DMS79 (cell line): ENCODE data around the gene SIX3.

Experiments used
- DNase-seq: peaks from one replicate; lab custom pipeline; 2025; lab: John Stamatoyannopoulos, UW

The SIX3 gene

GRCh38 chr2:44931198-44931780 lies 10.2 kb upstream of the SIX3 start:
- DNase-seq, result no peak

DNA sequence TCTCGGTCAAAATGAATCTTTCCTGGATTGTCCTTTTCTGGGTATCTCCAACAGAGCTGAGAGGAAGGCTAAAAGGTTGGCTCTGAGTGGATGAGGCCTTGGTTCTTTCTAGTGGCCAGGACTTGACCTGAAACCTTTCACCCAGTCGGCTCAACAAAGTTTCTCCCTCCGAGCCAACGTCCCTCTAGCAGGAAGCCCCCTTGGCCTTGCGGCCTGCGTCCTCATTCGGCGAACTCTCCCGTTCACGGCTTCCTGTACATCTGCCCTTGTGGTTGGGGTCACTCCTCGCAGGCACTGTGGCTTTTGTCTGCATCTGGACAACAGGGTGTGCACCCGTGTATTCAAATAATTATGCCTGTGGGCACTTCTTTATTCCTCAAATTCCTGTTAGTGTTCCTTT lies 9.4 kb upstream of the SIX3 start:
- DNase-seq, result no peak

- DNase-seq, result no peak
These were observed 8.7 kb upstream of the SIX3 start for GRCh38 chr2:44932564-44933392.

- DNase-seq, result no peak
These were observed 8.0 kb upstream of the SIX3 start for GRCh38 chr2:44933434-44933951.

DNA sequence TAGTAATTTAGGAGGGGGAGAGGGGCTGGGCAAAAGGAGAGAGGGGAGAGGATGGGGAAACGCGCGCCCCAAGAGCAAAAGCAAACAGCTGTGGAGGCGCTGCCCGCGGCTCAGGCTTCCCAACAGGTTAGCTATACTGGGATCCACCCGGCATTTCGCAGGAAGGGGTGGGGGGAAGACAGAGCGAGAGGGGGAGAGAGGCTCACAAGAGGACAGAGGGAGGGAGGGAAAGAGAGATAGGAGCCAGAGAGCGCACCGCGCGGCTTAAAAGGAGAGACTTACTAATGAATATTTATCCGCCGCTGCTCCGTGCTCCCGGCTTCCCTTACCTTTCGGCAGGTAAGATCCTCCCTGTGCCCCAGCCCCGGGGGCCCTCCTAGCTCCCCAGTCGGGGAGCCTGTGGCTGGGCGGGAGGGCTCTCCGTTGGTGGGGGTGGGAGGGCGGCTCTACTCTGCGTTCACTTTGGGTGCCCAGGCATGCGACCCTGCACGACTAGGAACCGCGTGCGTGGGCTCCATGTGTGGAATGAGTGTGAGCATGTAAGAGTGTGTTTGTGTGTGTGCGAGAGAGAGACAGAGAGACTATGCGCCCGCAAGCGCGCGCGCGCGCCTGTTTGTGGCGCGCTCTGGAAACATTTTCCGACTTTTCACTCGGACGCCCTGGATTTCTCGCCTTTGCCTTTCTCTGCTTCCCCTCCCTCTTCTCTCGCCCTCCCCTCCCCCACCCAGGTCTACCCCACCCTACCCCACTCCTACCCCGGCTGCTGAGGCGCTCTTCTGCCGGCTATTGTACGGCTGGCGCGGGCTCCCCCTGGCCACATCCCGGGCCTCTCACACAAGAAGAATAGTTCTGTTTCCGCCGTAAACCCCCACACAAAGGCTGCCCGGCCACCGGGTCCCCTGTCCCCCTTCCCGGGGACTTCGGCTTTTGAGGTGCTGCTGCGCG lies 7.2 kb upstream of the SIX3 start:
- no peak for DNase-seq

DNA sequence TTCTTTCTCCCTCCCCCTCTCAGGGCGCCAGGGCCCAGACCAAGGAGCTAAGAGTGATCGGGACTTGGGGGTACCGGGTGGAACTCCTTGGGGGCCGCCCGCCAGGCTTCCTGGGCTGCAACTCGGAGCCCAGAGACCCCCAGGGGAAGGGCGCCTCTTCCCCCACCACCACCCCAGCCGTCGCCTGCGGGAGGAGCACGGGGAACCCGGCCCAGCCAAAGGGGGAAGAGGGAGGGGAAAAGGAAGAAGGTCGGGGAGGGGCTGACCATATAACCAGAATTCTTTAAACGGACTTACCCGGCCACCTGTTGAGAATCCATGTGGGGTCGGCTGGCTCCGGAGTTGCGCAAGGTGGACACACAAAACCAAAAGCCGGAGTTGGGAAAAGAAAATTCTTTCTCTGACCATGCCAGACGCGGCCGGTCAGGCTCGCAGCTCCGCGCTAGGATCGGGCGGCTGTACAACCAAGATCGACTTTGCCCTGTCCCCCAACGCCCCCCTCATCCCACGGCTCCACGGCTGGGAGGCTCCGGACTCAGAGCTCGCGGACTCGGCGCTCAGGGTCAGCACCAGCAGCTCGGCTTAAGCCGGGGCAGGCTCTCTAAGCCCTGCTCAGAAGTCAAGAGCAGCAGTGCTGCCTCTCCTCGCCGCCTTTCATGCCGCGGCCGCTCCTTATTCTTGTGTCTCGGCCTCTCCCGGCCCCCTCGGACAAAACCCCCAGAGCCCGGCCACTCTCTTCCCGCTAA lies 6.3 kb upstream of the SIX3 start:
- no peak for DNase-seq

DNA sequence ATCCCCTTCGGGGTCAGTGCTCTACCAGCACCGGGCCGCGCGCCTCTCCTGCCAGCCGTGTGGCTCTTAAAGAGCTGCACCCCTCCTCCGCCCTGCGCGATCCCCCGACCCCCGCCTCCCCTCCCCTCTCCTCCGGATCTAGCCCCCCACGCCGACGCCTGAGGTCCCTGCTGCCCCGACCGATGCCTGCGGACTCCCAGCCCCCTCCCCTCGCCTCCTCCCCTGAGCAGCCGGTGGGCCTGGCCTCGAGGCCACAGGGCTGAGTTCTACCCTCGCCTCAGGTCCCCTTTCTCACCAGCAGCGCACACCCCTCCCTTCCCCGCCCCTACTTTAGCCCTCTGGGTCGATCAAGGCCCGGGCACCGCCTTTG lies 5.8 kb upstream of the SIX3 start:
- DNase-seq, result no peak

GRCh38 chr2:44936275-44936674 lies 5.2 kb upstream of the SIX3 start:
- DNase-seq, result no peak

DNA sequence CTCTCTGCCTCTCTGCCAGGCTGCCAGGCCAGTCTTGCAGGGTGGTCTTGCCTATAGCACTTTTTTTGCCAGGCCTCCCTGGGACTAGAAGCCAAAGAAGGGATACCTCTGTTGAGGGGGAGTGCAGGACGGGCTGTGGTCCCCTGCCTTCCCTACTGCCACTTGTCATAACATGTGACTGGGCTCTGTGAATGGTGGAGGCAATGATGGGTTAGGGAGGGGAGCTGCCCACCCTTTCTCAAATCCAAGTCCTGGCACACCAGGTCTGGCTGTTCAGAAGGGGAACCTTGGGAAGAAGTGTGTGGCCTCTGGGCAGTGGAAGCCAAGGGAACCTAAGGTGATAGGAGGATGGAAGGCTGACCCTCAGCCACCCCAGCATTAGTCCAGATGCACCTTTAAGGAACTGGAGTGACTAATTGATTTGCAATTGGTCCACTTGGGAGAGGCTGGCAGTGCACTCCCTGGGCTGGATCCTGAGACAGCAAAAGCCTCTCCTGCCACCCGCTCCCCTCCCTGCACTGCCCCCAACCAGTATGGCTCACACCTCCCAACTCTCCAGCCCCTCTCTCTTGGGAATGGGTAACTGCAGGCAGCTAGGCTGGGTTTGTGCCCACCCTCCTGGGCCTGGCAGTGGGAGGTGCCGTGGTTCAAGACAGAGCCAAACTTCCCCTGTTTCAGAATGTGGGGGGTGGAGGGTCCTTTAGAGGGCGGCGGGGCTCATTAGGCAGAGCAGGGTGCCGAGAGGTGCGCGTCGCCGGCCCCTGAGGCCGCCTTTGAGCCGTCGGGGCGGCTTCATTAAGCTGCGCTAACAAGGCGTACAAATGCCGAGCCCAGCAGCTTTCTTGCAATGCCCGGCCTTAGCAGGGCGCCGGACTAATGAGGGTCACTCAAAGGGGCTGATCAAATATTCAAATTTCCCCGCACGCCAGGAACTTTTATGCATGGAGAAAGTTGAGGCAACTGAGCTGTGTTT lies 4.5 kb upstream of the SIX3 start:
- DNase-seq, result no peak

- no peak for DNase-seq
These were observed 3.7 kb upstream of the SIX3 start for GRCh38 chr2:44937688-44938240.

- DNase-seq, result no peak
These were observed 3.0 kb upstream of the SIX3 start for GRCh38 chr2:44938287-44939105.

- DNase-seq, result no peak
These were observed 2.1 kb upstream of the SIX3 start for GRCh38 chr2:44939106-44940048.

- no peak for DNase-seq
These were observed 1.4 kb upstream of the SIX3 start for GRCh38 chr2:44940049-44940494.

- DNase-seq, result no peak
These were observed 604 bp upstream of the SIX3 start for GRCh38 chr2:44940732-44941464.

GRCh38 chr2:44942304-44943030 lies 965 bp downstream of the SIX3 start:
- DNase-seq, result no peak

GRCh38 chr2:44943031-44943692 lies 1.7 kb downstream of the SIX3 start:
- DNase-seq, result no peak
